IMR-90 (cell line): ENCODE data around the gene ARHGAP32. TPM values are rescaled to one million over a fixed set of nuclear protein-coding genes. Genes with fewer than 3 reads are reported as not detected.

Experiments
- ATAC-seq: fragments of 200-7000 bp; cut with Tn5 transposase; 2 replicates; pipeline ENCODE4 v1.9.1; 2020; ENCODE audit warnings: low read depth, mild to moderate bottlenecking, moderate library complexity
- BruUV-seq: library from RNA; stranded (reverse); fragments of 400-500 nt; replicated peaks from 2 replicates; lab custom pipeline; 2021; lab: Mats Ljungman, UMichigan
- CTCF ChIA-PET: fragments of 300-600 bp; formaldehyde crosslinking; extraction: SDS; loops from one replicate; lab custom pipeline; 2021; ENCODE audit warnings: antibody characterized with exemption; lab: Yijun Ruan, JAX
- POLR2A ChIA-PET: fragments of 300-600 bp; sonication (Branson Sonifier 250); formaldehyde crosslinking; loops from one replicate; lab custom pipeline; 2022; ENCODE audit warnings: antibody characterized with exemption; ENCODE audit not compliant: unreplicated experiment; lab: Charles Lee
- DNase-seq: peaks from one replicate; pipeline ENCODE4 v3.0.0; 2013
- H2AFZ ChIP-seq: replicated peaks from 2 replicates; pipeline ENCODE3; 2013; ENCODE audit warnings: low read length, mild to moderate bottlenecking; ENCODE audit not compliant: poor library complexity
- H2AK5ac ChIP-seq: 2 replicates; pipeline ENCODE4 v1.6.1; 2013; ENCODE audit warnings: low read depth, low read length, inconsistent platforms
- H2AK9ac ChIP-seq: replicated peaks from 2 replicates; pipeline ENCODE3; 2013; ENCODE audit warnings: mild to moderate bottlenecking, low read depth, low read length, moderate library complexity; ENCODE audit not compliant: poor library complexity
- H2BK120ac ChIP-seq: 2 replicates; pipeline ENCODE4 v1.6.1; 2013; ENCODE audit warnings: low read depth, low read length, inconsistent platforms
- H2BK15ac ChIP-seq: 3 replicates; pipeline ENCODE4 v1.6.1; 2013; ENCODE audit warnings: low read depth, low read length, inconsistent platforms
- H2BK20ac ChIP-seq: 2 replicates; pipeline ENCODE4 v1.6.1; 2013; ENCODE audit warnings: low read depth, mild to moderate bottlenecking, inconsistent platforms, low read length, moderate library complexity
- H2BK5ac ChIP-seq: 2 replicates; pipeline ENCODE4 v1.6.1; 2013; ENCODE audit warnings: mild to moderate bottlenecking, low read depth, low read length, inconsistent platforms; ENCODE audit not compliant: poor library complexity, severe bottlenecking
- H3K14ac ChIP-seq: replicated peaks from 2 replicates; pipeline ENCODE4 v1.6.1; 2013; ENCODE audit warnings: low read depth, low read length, inconsistent platforms
- H3K18ac ChIP-seq: 2 replicates; pipeline ENCODE4 v1.6.1; 2013; ENCODE audit warnings: low read depth, low read length, control low read depth
- H3K23ac ChIP-seq: 2 replicates; pipeline ENCODE4 v1.6.1; 2013; ENCODE audit warnings: low read depth, low read length, inconsistent platforms
- H3K27ac ChIP-seq: 2 replicates; pipeline ENCODE4 v1.5.1; 2013; ENCODE audit warnings: mild to moderate bottlenecking, control low read depth, low read length; ENCODE audit not compliant: insufficient read depth
- H3K27me3 ChIP-seq: 2 replicates; pipeline ENCODE4 v1.6.1; 2013; ENCODE audit warnings: low read length; ENCODE audit not compliant: control insufficient read depth, insufficient read depth
- H3K36me3 ChIP-seq: 2 replicates; pipeline ENCODE4 v1.6.1; 2013; ENCODE audit warnings: low read length, mixed read lengths; ENCODE audit not compliant: control insufficient read depth, insufficient read depth
- H3K4ac ChIP-seq: 2 replicates; pipeline ENCODE4 v1.6.1; 2013; ENCODE audit warnings: low read depth, low read length, inconsistent platforms
- H3K4me1 ChIP-seq: 2 replicates; pipeline ENCODE4 v1.6.1; 2013; ENCODE audit warnings: low read length, mixed read lengths; ENCODE audit not compliant: control insufficient read depth, insufficient read depth
- H3K4me2 ChIP-seq: 2 replicates; pipeline ENCODE4 v1.6.1; 2013; ENCODE audit warnings: low read depth, mild to moderate bottlenecking, control low read depth, low read length, moderate library complexity
- H3K4me3 ChIP-seq: 2 replicates; pipeline ENCODE4 v1.5.1; 2013; ENCODE audit warnings: low read depth, mild to moderate bottlenecking, control low read depth, low read length, moderate library complexity; ENCODE audit not compliant: insufficient read depth
- H3K56ac ChIP-seq: 2 replicates; pipeline ENCODE4 v1.6.1; 2013; ENCODE audit warnings: low read length, inconsistent platforms; ENCODE audit not compliant: insufficient read depth; ENCODE audit errors: extremely low read depth
- H3K79me1 ChIP-seq, 2 experiments: 2 replicates each; pipeline ENCODE4 v1.6.1; 2013; ENCODE audit warnings: low read length in 2 of 2, inconsistent platforms in 1 of 2, low read depth in 1 of 2
- H3K9ac ChIP-seq: 2 replicates; pipeline ENCODE4 v1.6.1; 2013; ENCODE audit warnings: low read depth, low read length, control low read depth
- H3K9me1 ChIP-seq: 2 replicates; pipeline ENCODE4 v1.6.1; 2013; ENCODE audit warnings: low read length, inconsistent platforms; ENCODE audit not compliant: insufficient read depth
- H3K9me3 ChIP-seq: 2 replicates; pipeline ENCODE4 v1.6.1; 2013; ENCODE audit warnings: low read length; ENCODE audit not compliant: control insufficient read depth, insufficient read depth
- H4K20me1 ChIP-seq: 2 replicates; pipeline ENCODE4 v1.6.1; 2013; ENCODE audit warnings: low read length, inconsistent platforms; ENCODE audit not compliant: insufficient read depth
- H4K5ac ChIP-seq: 2 replicates; pipeline ENCODE4 v1.6.1; 2013; ENCODE audit warnings: mild to moderate bottlenecking, low read depth, low read length, control low read depth
- H4K8ac ChIP-seq, 2 experiments: 2 replicates each; pipeline ENCODE4 v1.6.1; 2013; ENCODE audit warnings: low read depth in 2 of 2, low read length in 2 of 2, control low read depth in 1 of 2, inconsistent platforms in 1 of 2
- H4K91ac ChIP-seq: 2 replicates; pipeline ENCODE4 v1.6.1; 2013; ENCODE audit warnings: low read depth, low read length, inconsistent platforms; ENCODE audit not compliant: insufficient read depth
- FOS ChIP-seq: fragments of 150-350 bp; IDR thresholded peaks from 2 replicates; pipeline ENCODE4 v1.6.1; 2016; ENCODE audit warnings: low read depth, low read length
- RCOR1 ChIP-seq: IDR thresholded peaks from 2 replicates; pipeline ENCODE4 v1.6.1; 2012; ENCODE audit warnings: mild to moderate bottlenecking, low read length, improper control_type of control experiment; ENCODE audit not compliant: insufficient replicate concordance
- WGBS, 2 experiments: methylation state at CpG; one replicate each; pipeline versions ENCODE4 v1.1.5 to v1.1.7; 2013; ENCODE audit warnings: missing lambda C conversion rate in 2 of 2; ENCODE audit not compliant: insufficient read length in 1 of 2; ENCODE audit errors: extremely low coverage in 2 of 2; 5-methylcytosine and 5-hydroxymethylcytosine counted together
- dilution Hi-C: fragments of 300-500 bp; cut with HindIII; formaldehyde crosslinking; loops from one replicate; pipeline ENCODE4 v1.14.3; 2018; ENCODE audit warnings: low sequenced_read_pairs; ENCODE audit not compliant: unreplicated experiment
- in situ Hi-C: fragments of 300-500 bp; cut with MboI; formaldehyde crosslinking; loops from 3 replicates; pipeline ENCODE4 v1.14.3; 2019; ENCODE audit warnings: low sequenced_read_pairs, inconsistent platforms, mixed read lengths
- intact Hi-C: fragments of 100-400 bp; cut with micrococcal nuclease; formaldehyde crosslinking; loops from 2 replicates; pipeline ENCODE4 v1.10.0; 2022
- polyA plus RNA-seq, 3 experiments: library from polyadenylated mRNA; depleted of rRNA; stranded (reverse); fragments of >200 nt; gene quantifications; 2 replicates each; pipeline ENCODE4 v1.2.3, GENCODE V29; 2012; ENCODE audit warnings: low replicate concordance in 1 of 3
- total RNA-seq: library from RNA; depleted of rRNA; stranded (reverse); fragments of >200 nt; gene quantifications from 2 replicates; pipeline ENCODE4 v1.2.3, GENCODE V29; 2012

The ARHGAP32 gene
- total and polyA plus RNA-seq, 2 of the 4 experiments (the other 2 are of a cell fraction): 4.1 to 8.4 TPM

GRCh38 chr11:128931668-128932067 is 260.5 kb downstream of the ARHGAP32 start:
- intact Hi-C loops (no loop called here), dilution Hi-C loops (no loop called here), in situ Hi-C loops (no loop called here)
- Histone ChIP-seq H2AK5ac (no peak overlapping the region), H4K5ac (no peak overlapping the region), H3K36me3 (no peaks in the 10 kb centered on the region), H3K79me1 (no peaks in the 10 kb centered on the region), H4K20me1 (no peaks in the 10 kb centered on the region), H2BK120ac (no peak overlapping the region), H2AFZ (no peak overlapping the region), H3K4me2 (no peak overlapping the region), H3K9me1 (no peaks in the 10 kb centered on the region), H3K27me3 (peaks cover 26% of the 10 kb centered on the region), H3K14ac (no peak overlapping the region), H4K8ac (no peak overlapping the region), H2AK9ac (no peak overlapping the region), H3K4ac (no peak overlapping the region), H3K9ac (no peak overlapping the region), H4K91ac (no peak overlapping the region), H3K23ac (no peak overlapping the region), H3K56ac (no peak overlapping the region), H2BK20ac (no peak overlapping the region), H3K4me1 (peaks cover 3% of the 10 kb centered on the region; the same call in 1 of the 2 replicates), H2BK5ac (no peak overlapping the region), H3K4me3 (no peak overlapping the region), H3K18ac (no peak overlapping the region), H2BK15ac (no peak overlapping the region), H3K9me3 (no peaks in the 10 kb centered on the region), H3K27ac (no peak overlapping the region)
- CTCF ChIA-PET: no interaction called here
- TF ChIP-seq RCOR1 (no peak), FOS (no peak)
- DNase-seq: no peak
- ATAC-seq: no peak; the same call in 1 of the 2 replicates
- POLR2A ChIA-PET: no interaction called here
- 80% methylated on average over 1 of the region's 6 CpGs; no CpG with 5 or more reads in 1 of the 2 experiments for WGBS, 2 experiments
- BruUV-seq: no TSS peak
